Measurements from ENCODE around the gene GSN.

GSN gene

DNA sequence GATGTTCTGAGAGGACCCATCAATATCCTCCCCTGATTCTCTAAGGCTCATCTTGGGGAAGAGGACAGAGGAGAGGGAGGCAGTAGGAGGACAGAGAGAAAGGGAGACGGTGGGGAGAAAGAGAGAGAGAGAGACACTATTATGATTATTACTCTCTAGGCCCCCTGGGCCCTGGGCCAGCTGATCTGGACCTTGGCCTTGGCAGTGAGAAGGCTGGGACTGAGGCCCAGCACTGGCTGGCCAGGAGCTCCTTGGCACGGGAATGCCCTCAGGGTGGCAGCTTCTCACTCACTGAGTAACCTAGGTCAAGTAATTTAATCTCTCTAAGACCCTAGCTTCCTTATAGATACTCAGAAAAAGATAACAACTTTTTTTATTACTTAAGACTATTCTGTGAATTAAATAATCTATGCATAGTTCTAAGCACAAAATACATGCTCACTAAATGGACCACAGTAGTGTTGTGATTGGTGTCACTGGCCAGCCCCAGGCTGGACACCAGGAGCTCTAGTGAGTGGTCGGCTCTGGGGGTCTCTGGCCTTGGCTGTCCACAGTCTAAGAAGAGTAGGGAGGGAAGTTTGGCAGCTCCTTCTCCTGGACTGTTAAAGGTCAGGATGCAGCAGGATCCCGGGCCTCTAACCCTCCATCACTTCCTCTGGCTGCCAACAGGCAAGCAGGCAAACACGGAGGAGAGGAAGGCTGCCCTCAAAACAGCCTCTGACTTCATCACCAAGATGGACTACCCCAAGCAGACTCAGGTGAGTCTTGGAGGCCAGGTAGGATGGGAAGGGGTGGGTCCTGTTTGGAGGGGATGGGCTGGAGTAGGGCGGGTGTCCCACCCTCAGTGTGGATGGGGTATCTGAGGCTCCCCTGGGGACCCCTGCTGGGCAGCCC lies 50.0 kb downstream of the GSN start:
- DNase-seq = no peak
- Histone ChIP-seq H3K4me1 (no peaks in the 10 kb centered on the region), H3K9me3 (no peaks in the 10 kb centered on the region), H3K4me3 (ENCODE audit: low read depth, low read length) (no peak overlapping the region), H3K36me3 (no peaks in the 10 kb centered on the region), H3K27me3 (no peaks in the 10 kb centered on the region)
- no peak for TF ChIP-seq CTCF (IDR thresholded peaks at IDR 0.05; ENCODE audit: low read depth, low read length)

DNA sequence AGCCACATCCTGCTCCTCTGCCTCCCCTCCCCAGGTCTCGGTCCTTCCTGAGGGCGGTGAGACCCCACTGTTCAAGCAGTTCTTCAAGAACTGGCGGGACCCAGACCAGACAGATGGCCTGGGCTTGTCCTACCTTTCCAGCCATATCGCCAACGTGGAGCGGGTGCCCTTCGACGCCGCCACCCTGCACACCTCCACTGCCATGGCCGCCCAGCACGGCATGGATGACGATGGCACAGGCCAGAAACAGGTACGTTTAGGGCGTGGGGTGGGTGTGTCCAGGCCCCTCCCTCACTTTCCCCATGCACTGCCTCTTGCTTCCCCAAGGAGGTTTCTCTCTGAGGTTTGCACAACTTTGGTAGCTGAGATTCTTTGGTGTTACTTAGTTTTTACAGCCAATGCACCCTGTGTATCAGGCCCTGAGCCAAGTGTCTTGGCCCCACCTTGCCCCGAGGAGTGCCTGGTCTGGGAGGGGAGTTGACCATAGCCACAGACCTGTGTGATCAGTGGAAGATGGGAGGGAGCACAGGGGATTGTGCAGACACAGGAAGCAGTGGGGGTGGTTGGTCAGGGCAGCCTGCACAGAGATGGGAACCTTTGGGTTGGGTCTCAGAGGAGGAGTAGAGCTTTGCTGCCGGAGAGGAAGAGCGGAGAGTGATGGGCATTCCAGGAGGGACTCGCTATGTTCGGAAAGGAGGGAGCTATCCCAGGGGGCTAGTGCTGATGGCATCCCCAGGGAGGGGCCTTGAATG lies 50.8 kb downstream of the GSN start:
- no peaks in the 10 kb centered on the region for H3K9me3 ChIP-seq
- TF ChIP-seq CTCF (IDR thresholded peaks at IDR 0.05; ENCODE audit: low read depth, low read length) = no peak
- no peaks in the 10 kb centered on the region for H3K36me3 ChIP-seq
- no peaks in the 10 kb centered on the region for H3K27me3 ChIP-seq
- DNase-seq = no peak
- H3K4me3 ChIP-seq (ENCODE audit: low read depth, low read length) = no peak overlapping the region
- H3K4me1 ChIP-seq = no peaks in the 10 kb centered on the region

DNA sequence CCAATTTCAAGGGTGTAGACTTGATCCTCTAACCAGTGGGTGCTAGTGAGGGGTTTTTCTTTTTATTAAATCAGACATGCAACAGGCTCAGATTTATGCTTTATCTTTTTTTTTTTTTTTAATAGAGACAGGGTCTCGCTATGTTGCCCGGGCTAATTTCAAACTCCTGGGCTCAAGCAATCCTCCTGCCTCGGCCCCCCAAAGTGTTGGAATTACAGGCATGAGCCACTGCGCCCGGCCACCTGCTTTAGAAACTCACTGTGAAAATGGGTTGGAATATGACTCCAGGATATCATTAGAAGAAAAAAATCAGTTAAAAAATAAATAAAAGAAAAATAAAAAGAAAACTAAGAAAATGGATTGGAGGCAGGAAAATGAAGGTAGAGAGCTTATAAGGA lies 51.4 kb downstream of the GSN start:
- Histone ChIP-seq H3K4me3 (ENCODE audit: low read depth, low read length) (no peak overlapping the region), H3K4me1 (no peaks in the 10 kb centered on the region), H3K36me3 (no peaks in the 10 kb centered on the region), H3K9me3 (no peaks in the 10 kb centered on the region), H3K27me3 (no peaks in the 10 kb centered on the region)
- TF ChIP-seq CTCF (IDR thresholded peaks at IDR 0.05; ENCODE audit: low read depth, low read length) = no peak
- no peak for DNase-seq

DNA sequence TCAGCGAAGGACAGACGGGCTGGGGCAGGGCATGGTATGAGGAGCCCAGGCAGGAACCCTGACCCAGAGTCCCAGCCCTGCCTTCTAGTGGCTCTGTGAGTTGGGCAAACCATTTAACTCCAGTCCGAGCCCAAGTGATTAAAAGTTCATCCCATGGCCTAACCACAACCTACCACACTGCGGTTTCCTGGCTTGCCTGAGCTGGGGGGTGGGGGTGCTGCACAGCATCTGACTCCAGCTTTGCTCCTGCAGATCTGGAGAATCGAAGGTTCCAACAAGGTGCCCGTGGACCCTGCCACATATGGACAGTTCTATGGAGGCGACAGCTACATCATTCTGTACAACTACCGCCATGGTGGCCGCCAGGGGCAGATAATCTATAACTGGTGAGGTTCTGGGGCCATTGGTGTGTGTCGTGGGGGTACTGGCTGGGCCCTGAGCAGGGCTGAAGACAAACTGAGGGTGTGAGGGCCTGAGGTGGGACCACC lies 53.1 kb downstream of the GSN start:
- no peaks in the 10 kb centered on the region for H3K36me3 ChIP-seq
- TF ChIP-seq CTCF (IDR thresholded peaks at IDR 0.05; ENCODE audit: low read depth, low read length) = no peak

GRCh38 chr9:121322037-121322736 lies 54.2 kb downstream of the GSN start:
- Histone ChIP-seq H3K27me3 (no peaks in the 10 kb centered on the region), H3K4me3 (ENCODE audit: low read depth, low read length) (no peak overlapping the region), H3K36me3 (no peaks in the 10 kb centered on the region), H3K4me1 (peaks cover 5% of the 10 kb centered on the region; the same call in 1 of the 2 replicates), H3K9me3 (no peaks in the 10 kb centered on the region)
- no peak for DNase-seq
- TF ChIP-seq CTCF (IDR thresholded peaks at IDR 0.05; ENCODE audit: low read depth, low read length) = no peak

More for the DNA sequence above, 53.1 kb downstream of the GSN start:
- no peaks in the 10 kb centered on the region for H3K27me3 ChIP-seq
- H3K9me3 ChIP-seq = no peaks in the 10 kb centered on the region
- no peak overlapping the region for H3K4me3 ChIP-seq (ENCODE audit: low read depth, low read length)
- no peak for DNase-seq
- H3K4me1 ChIP-seq = 0 out of 2 replicates have a peak, but pooled peaks cover under 1% of the 10 kb centered on the region
